ENCODE data around the gene FAM163A.
A peak's percentile ranks its signal among the peaks of the same experiment; 100 is the strongest.

Gene FAM163A

GRCh38 chr1:179812501-179813292, 69.6 kb downstream of the FAM163A start:
- H3K27ac ChIP-seq, result no peak overlapping the region
- H3K4me2 ChIP-seq (ENCODE audit: low read length), result no peak overlapping the region
- H3K4me1 ChIP-seq, result no peaks in the 10 kb centered on the region
- no peak overlapping the region for H3K4me3 ChIP-seq (ENCODE audit: low read depth, low read length)
- no peak overlapping the region for H3K9ac ChIP-seq
- no peaks in the 10 kb centered on the region for H3K36me3 ChIP-seq (ENCODE audit: control insufficient read depth, insufficient read depth, low read length)
- no peak overlapping the region for H2AFZ ChIP-seq
- no peaks in the 10 kb centered on the region for H3K79me2 ChIP-seq
- H3K27me3 ChIP-seq (ENCODE audit: control insufficient read depth, insufficient read depth, low read length), result no peaks in the 10 kb centered on the region
- H3K9me3 ChIP-seq (ENCODE audit: control insufficient read depth, low read length), result no peaks in the 10 kb centered on the region
- no peak for TF ChIP-seq CTCF (IDR thresholded peaks at IDR 0.05)

- no peaks in the 10 kb centered on the region for H3K36me3 ChIP-seq (ENCODE audit: control insufficient read depth, insufficient read depth, low read length)
- peak overlapping the region; percentile 94 for H3K4me2 ChIP-seq (ENCODE audit: low read length)
- no peaks in the 10 kb centered on the region for H3K27me3 ChIP-seq (ENCODE audit: control insufficient read depth, insufficient read depth, low read length)
- TF ChIP-seq CTCF (IDR thresholded peaks at IDR 0.05), result no peak
- H3K79me2 ChIP-seq, result no peaks in the 10 kb centered on the region
- no peak overlapping the region for H3K27ac ChIP-seq
- H3K9me3 ChIP-seq (ENCODE audit: control insufficient read depth, low read length), result no peaks in the 10 kb centered on the region
- H3K9ac ChIP-seq, result no peak overlapping the region
- no peaks in the 10 kb centered on the region for H3K4me1 ChIP-seq
- H2AFZ ChIP-seq, result peak overlapping the region; percentile 73
- H3K4me3 ChIP-seq (ENCODE audit: low read depth, low read length), result peak overlapping the region; percentile 62
Observed at GRCh38 chr1:179813626-179814545, 70.8 kb downstream of the FAM163A start.

GRCh38 chr1:179814546-179814838, 71.4 kb downstream of the FAM163A start:
- Histone ChIP-seq H3K27ac (no peak overlapping the region), H3K4me1 (no peaks in the 10 kb centered on the region), H2AFZ (peak overlapping the region; percentile 73), H3K9ac (no peak overlapping the region), H3K4me2 (ENCODE audit: low read length) (peak overlapping the region; percentile 94), H3K9me3 (ENCODE audit: control insufficient read depth, low read length) (no peaks in the 10 kb centered on the region), H3K4me3 (ENCODE audit: low read depth, low read length) (peak overlapping the region; percentile 62), H3K27me3 (ENCODE audit: control insufficient read depth, insufficient read depth, low read length) (no peaks in the 10 kb centered on the region), H3K36me3 (ENCODE audit: control insufficient read depth, insufficient read depth, low read length) (no peaks in the 10 kb centered on the region), H3K79me2 (no peaks in the 10 kb centered on the region)
- TF ChIP-seq CTCF (IDR thresholded peaks at IDR 0.05), result no peak

DNA sequence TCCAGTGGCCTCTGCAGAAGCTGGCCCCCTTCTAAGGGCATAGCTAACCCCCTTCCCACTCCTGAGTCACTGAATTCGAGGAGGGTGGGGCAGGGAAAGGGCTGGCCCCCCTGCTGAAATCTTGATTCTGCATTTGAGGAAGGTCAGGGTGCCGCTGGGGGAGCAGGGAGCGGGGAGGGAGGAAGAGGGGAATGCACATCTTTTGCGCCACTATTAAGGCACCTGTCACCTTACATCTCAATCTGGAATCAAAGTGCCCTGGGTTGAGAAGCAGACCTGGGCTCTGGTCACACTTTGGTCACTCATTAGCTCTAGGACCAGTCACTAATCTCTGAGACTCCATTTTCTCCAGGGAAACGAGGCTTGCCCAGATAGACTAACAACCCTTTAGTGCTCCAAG, 72.5 kb downstream of the FAM163A start:
- peak overlapping the region; percentile 94 for H3K4me2 ChIP-seq (ENCODE audit: low read length)
- H3K9ac ChIP-seq, result no peak overlapping the region
- H3K36me3 ChIP-seq (ENCODE audit: control insufficient read depth, insufficient read depth, low read length), result no peaks in the 10 kb centered on the region
- no peak overlapping the region for H3K27ac ChIP-seq
- no peak for TF ChIP-seq CTCF (IDR thresholded peaks at IDR 0.05)
- H3K4me3 ChIP-seq (ENCODE audit: low read depth, low read length), result no peak overlapping the region
- H3K79me2 ChIP-seq, result no peaks in the 10 kb centered on the region
- H3K4me1 ChIP-seq, result no peaks in the 10 kb centered on the region
- no peaks in the 10 kb centered on the region for H3K9me3 ChIP-seq (ENCODE audit: control insufficient read depth, low read length)
- no peaks in the 10 kb centered on the region for H3K27me3 ChIP-seq (ENCODE audit: control insufficient read depth, insufficient read depth, low read length)
- H2AFZ ChIP-seq, result peak overlapping the region; percentile 73
